Measurements from ENCODE around the gene ADAM23.

DNA sequence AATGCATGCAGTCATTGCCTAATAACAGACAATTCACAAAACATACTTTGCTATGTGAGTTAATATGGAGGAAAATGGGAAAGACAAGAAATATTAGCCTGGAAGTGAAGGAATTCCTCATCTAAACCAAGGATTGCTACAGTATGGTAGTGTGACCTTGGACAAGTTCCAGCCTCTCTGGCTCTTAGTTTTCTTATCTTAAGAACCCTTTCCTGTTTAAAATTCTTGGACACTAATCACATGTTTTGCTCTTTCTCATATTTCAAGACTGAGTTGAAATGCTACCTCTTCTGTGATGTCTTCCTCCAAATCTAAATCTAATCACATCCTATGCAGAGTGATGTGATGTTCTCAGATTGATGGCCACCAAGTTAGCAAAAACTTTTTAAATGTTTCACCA, 20.8 kb upstream of the ADAM23 start:
- TF ChIP-seq, protein P1, sequence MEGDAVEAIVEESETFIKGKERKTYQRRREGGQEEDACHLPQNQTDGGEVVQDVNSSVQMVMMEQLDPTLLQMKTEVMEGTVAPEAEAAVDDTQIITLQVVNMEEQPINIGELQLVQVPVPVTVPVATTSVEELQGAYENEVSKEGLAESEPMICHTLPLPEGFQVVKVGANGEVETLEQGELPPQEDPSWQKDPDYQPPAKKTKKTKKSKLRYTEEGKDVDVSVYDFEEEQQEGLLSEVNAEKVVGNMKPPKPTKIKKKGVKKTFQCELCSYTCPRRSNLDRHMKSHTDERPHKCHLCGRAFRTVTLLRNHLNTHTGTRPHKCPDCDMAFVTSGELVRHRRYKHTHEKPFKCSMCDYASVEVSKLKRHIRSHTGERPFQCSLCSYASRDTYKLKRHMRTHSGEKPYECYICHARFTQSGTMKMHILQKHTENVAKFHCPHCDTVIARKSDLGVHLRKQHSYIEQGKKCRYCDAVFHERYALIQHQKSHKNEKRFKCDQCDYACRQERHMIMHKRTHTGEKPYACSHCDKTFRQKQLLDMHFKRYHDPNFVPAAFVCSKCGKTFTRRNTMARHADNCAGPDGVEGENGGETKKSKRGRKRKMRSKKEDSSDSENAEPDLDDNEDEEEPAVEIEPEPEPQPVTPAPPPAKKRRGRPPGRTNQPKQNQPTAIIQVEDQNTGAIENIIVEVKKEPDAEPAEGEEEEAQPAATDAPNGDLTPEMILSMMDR (IDR thresholded peaks at IDR 0.05): no peak
- TF ChIP-seq POLR2A (IDR thresholded peaks at IDR 0.05): no peak

All from thyroid gland (tissue), 4 donors.